HepG2 (cell line): ENCODE measurements around the gene PUDP. TPM values are rescaled to one million over a fixed set of nuclear protein-coding genes. Genes with fewer than 3 reads are reported as not detected.
A peak's percentile ranks its signal among the peaks of the same experiment; 100 is the strongest.

ENCODE experiments used
- ATAC-seq: fragments of 200-7000 bp; cut with Tn5 transposase; 3 replicates; pipeline ENCODE4 v1.9.1; 2020; ENCODE audit warnings: mild to moderate bottlenecking, moderate library complexity
- BruUV-seq: library from RNA; stranded (reverse); fragments of 400-500 nt; replicated peaks from 2 replicates; lab custom pipeline; 2021; lab: Mats Ljungman, UMichigan
- CTCF ChIA-PET: fragments of 300-600 bp; formaldehyde crosslinking; extraction: SDS; loops from one replicate; lab custom pipeline; 2021; ENCODE audit warnings: low total read pairs, inconsistent platforms, low intra/inter-chr PET ratio; lab: Yijun Ruan, JAX
- POLR2A ChIA-PET: fragments of 350-600 bp; sonication (Branson Sonifier 250); formaldehyde crosslinking; loops from one replicate; lab custom pipeline; 2020; ENCODE audit warnings: antibody characterized with exemption, inconsistent platforms; lab: Yijun Ruan, JAX
- DNase-seq: peaks from one replicate; pipeline ENCODE4 v3.0.0-alpha.2; 2015; ENCODE audit warnings: low spot score
- FAIRE-seq: peaks from 3 replicates; lab custom pipeline; 2011; peaks lifted over from hg19 to GRCh38; lab: Jason Lieb, UNC
- H2AFZ ChIP-seq: one replicate; pipeline ENCODE4 v1.6.1; 2011; ENCODE audit warnings: low read length, inconsistent platforms
- H3K27ac ChIP-seq: fragments of 300-600 bp; 3 replicates; pipeline ENCODE4 v1.8.0; 2011; ENCODE audit warnings: mixed run types, mild to moderate bottlenecking, mixed read lengths, low read length, inconsistent platforms; ENCODE audit not compliant: insufficient read depth; ENCODE audit errors: extremely low read length
- H3K27me3 ChIP-seq, 2 experiments: fragments of 200-600 bp in 1 of 2; 2 replicates in 1 of 2; 3 replicates in 1 of 2; pipeline versions ENCODE4 v1.6.0 to v1.8.0; 2011; ENCODE audit warnings: low read length in 2 of 2, mild to moderate bottlenecking in 2 of 2, moderate library complexity in 2 of 2, inconsistent platforms in 1 of 2; ENCODE audit not compliant: insufficient read depth in 2 of 2, control insufficient read depth in 1 of 2
- H3K36me3 ChIP-seq, 2 experiments: fragments of 200-600 bp in 1 of 2; replicated peaks in 1 of 2; 2 replicates in 1 of 2; 3 replicates in 1 of 2; pipeline versions ENCODE4 v1.5.1 to v1.8.0; 2011; ENCODE audit warnings: low read length in 2 of 2, inconsistent platforms in 1 of 2; ENCODE audit not compliant: insufficient read depth in 2 of 2, control insufficient read depth in 1 of 2
- H3K4me1 ChIP-seq: 2 replicates; pipeline ENCODE4 v1.5.1; 2012; ENCODE audit warnings: low read length, inconsistent platforms; ENCODE audit not compliant: insufficient read depth
- H3K4me2 ChIP-seq: 2 replicates; pipeline ENCODE4 v1.6.0; 2011; ENCODE audit warnings: low read depth, low read length, inconsistent platforms
- H3K4me3 ChIP-seq, 3 experiments: fragments of 200-600 bp in 1 of 3; sonication (generic), shearing (Covaris generic) in 1 of 3; replicated peaks in 1 of 3; 2 replicates each; pipeline ENCODE4 v1.5.1; 2011 to 2016; ENCODE audit warnings: low read length in 3 of 3, inconsistent platforms in 2 of 3, low read depth in 2 of 3, mild to moderate bottlenecking in 2 of 3, control low read depth in 1 of 3, mixed read lengths in 1 of 3; ENCODE audit not compliant: insufficient read depth in 1 of 3
- H3K79me2 ChIP-seq: one replicate; pipeline ENCODE4 v1.6.1; 2011; ENCODE audit warnings: low read length, inconsistent platforms; ENCODE audit not compliant: insufficient read depth
- H3K9ac ChIP-seq: 2 replicates; pipeline ENCODE4 v1.6.0; 2011; ENCODE audit warnings: mild to moderate bottlenecking, low read depth, low read length, inconsistent platforms; ENCODE audit not compliant: insufficient read depth
- H3K9me3 ChIP-seq: 2 replicates; pipeline ENCODE4 v1.5.1; 2012; ENCODE audit warnings: mild to moderate bottlenecking, low read length
- H4K20me1 ChIP-seq: 2 replicates; pipeline ENCODE4 v1.6.0; 2011; ENCODE audit warnings: inconsistent platforms, mild to moderate bottlenecking, low read length, moderate library complexity; ENCODE audit not compliant: insufficient read depth
- ATF3 ChIP-seq: sonication (generic); formaldehyde crosslinking; IDR thresholded peaks from 2 replicates; pipeline ENCODE4 v1.4.0; 2020; ENCODE audit warnings: missing genetic modification reagents
- CEBPB ChIP-seq: IDR thresholded peaks from 2 replicates; pipeline ENCODE4 v1.6.1; 2011; ENCODE audit warnings: low read depth, low read length, improper control_type of control experiment, borderline replicate concordance
- HNRNPK ChIP-seq: fragments of 200-400 bp; formaldehyde crosslinking; IDR thresholded peaks from 2 replicates; pipeline ENCODE4 v1.6.1; 2018; ENCODE audit warnings: low read length, low read depth, moderate library complexity, mild to moderate bottlenecking; ENCODE audit not compliant: poor library complexity, severe bottlenecking
- KDM4B ChIP-seq: sonication (generic); formaldehyde crosslinking; IDR thresholded peaks from 2 replicates; pipeline ENCODE4 v1.4.0; 2020; ENCODE audit warnings: missing genetic modification reagents
- SMAD1 ChIP-seq: sonication (generic); formaldehyde crosslinking; IDR thresholded peaks from 2 replicates; pipeline ENCODE4 v1.4.0; 2020; ENCODE audit warnings: missing genetic modification reagents, low read depth, mild to moderate bottlenecking, borderline replicate concordance
- ZBTB3 ChIP-seq: sonication (generic); formaldehyde crosslinking; IDR thresholded peaks from 2 replicates; pipeline ENCODE4 v1.4.0; 2020; ENCODE audit warnings: low read depth, mild to moderate bottlenecking, moderate library complexity, missing genetic modification reagents, borderline replicate concordance
- ZBTB33 ChIP-seq: sonication (generic); formaldehyde crosslinking; IDR thresholded peaks from 2 replicates; pipeline ENCODE4 v1.4.0; 2020; ENCODE audit warnings: missing genetic modification reagents
- ZFP82 ChIP-seq: sonication (generic); formaldehyde crosslinking; IDR thresholded peaks from 2 replicates; pipeline ENCODE4 v1.5.1; 2020; ENCODE audit warnings: mild to moderate bottlenecking, missing genetic modification reagents, borderline replicate concordance
- ZNF530 ChIP-seq: sonication (generic); formaldehyde crosslinking; IDR thresholded peaks from 2 replicates; pipeline ENCODE4 v1.5.0; 2020; ENCODE audit warnings: low read depth, mild to moderate bottlenecking, missing genetic modification reagents
- ZSCAN5A ChIP-seq: sonication (generic); formaldehyde crosslinking; IDR thresholded peaks from 2 replicates; pipeline ENCODE4 v1.8.0; 2022; ENCODE audit warnings: mild to moderate bottlenecking, missing genetic modification reagents, borderline replicate concordance
- WGBS: methylation state at CpG from one replicate; pipeline ENCODE4 v1.1.6; 2017; ENCODE audit warnings: low lambda C conversion rate; 5-methylcytosine and 5-hydroxymethylcytosine counted together
- in situ Hi-C: cut with HindIII; loops from 2 replicates; pipeline ENCODE4 v1.10.0; 2017; ENCODE audit warnings: low pct_unique_long_range_greater_than_20kb; ENCODE audit not compliant: extremely low pct_ligation_motif_present
- intact Hi-C: fragments of 100-400 bp; cut with micrococcal nuclease; formaldehyde crosslinking; loops from one replicate; pipeline ENCODE4 v1.10.0; 2022; ENCODE audit not compliant: unreplicated experiment
- polyA plus RNA-seq, 8 experiments: library from polyadenylated mRNA; depleted of rRNA in 3 of 8; stranded (reverse) in 7 of 8; unstranded in 1 of 8; fragments of >200 nt; fragmentation: Illumina TruSeq in 4 of 8; extraction: Trizol in 4 of 8; gene quantifications; 2 replicates each; pipeline versions ENCODE4 v1.2.1 to v1.2.3, GENCODE V29; 2011 to 2016; ENCODE audit warnings: low read depth in 4 of 8, missing spikeins in 1 of 8, mixed read lengths in 1 of 8; ENCODE audit not compliant: insufficient read depth in 1 of 8
- total RNA-seq, 5 experiments: library from RNA; depleted of rRNA; stranded (reverse); fragments of >200 nt; fragmentation: Illumina TruSeq; extraction: Trizol; gene quantifications; 2 replicates each; pipeline ENCODE4 v1.2.3, GENCODE V29; 2016; ENCODE audit warnings: low read depth in 1 of 5

The PUDP gene
- total and polyA plus RNA-seq, 2 of the 13 experiments (the other 11 are each of a cell fraction or from before 2014, with no cell fraction given) = 7.5 to 23.5 TPM

- H3K27ac ChIP-seq = no peak overlapping the region
- 81% methylated on average over 3 of the region's 3 CpGs for WGBS
- H3K9ac ChIP-seq = no peak overlapping the region
- H4K20me1 ChIP-seq = no peaks in the 10 kb centered on the region
- BruUV-seq = no TSS peak
- ATAC-seq (no peak), DNase-seq (no peak), FAIRE-seq (no peak)
- peaks cover 19% of the 10 kb centered on the region for H3K4me1 ChIP-seq
- POLR2A ChIA-PET = no interaction called here
- H2AFZ ChIP-seq = no peak overlapping the region
- intact Hi-C loops (no loop called here), in situ Hi-C loops (no loop called here)
- no peak overlapping the region for H3K4me3 ChIP-seq
- H3K36me3 ChIP-seq = no peaks in the 10 kb centered on the region
- TF ChIP-seq ATF3 (no peak), HNRNPK (no peak), ZBTB3 (no peak)
- peaks cover 4% of the 10 kb centered on the region for H3K79me2 ChIP-seq
- H3K27me3 ChIP-seq = no peaks in the 10 kb centered on the region; a peak in 1 of 5 replicates
- no peaks in the 10 kb centered on the region for H3K9me3 ChIP-seq
- H3K4me2 ChIP-seq = no peak overlapping the region
- CTCF ChIA-PET = no interaction called here
Measured at GRCh38 chrX:7145454-7145853, 2.5 kb downstream of the PUDP start.

GRCh38 chrX:7143941-7144525 is 3.9 kb downstream of the PUDP start:
- H3K36me3 ChIP-seq = no peaks in the 10 kb centered on the region
- no peak overlapping the region for H3K9ac ChIP-seq
- peaks cover 4% of the 10 kb centered on the region for H3K79me2 ChIP-seq
- in situ Hi-C loops (no loop called here), intact Hi-C loops (no loop called here)
- ChIA-PET POLR2A (no interaction called here), CTCF (no interaction called here)
- no peak for DNase-seq
- no peaks in the 10 kb centered on the region for H3K9me3 ChIP-seq
- FAIRE-seq = no peak
- no peaks in the 10 kb centered on the region for H4K20me1 ChIP-seq
- no peaks in the 10 kb centered on the region; a peak in 1 of 5 replicates for H3K27me3 ChIP-seq
- H3K4me2 ChIP-seq = no peak overlapping the region
- no peak overlapping the region for H3K27ac ChIP-seq
- TF ChIP-seq SMAD1 (CRISPR knock-in tag) = no peak
- TF ChIP-seq ZFP82 (CRISPR knock-in tag) = no peak
- TF ChIP-seq CEBPB = peak; percentile 18; the same call in 1 of the 2 replicates
- TF ChIP-seq KDM4B (CRISPR knock-in tag) = no peak
- TF ChIP-seq ZSCAN5A (CRISPR knock-in tag) = no peak
- no peak for TF ChIP-seq ZNF530 (CRISPR knock-in tag)
- peak; percentile 13; the same call in 1 of the 2 replicates for TF ChIP-seq ZBTB33
- H3K4me1 ChIP-seq = peaks cover 19% of the 10 kb centered on the region
- BruUV-seq = no TSS peak
- ATAC-seq = no peak
- H2AFZ ChIP-seq = no peak overlapping the region
- 73% methylated on average over 7 of the region's 8 CpGs for WGBS
- H3K4me3 ChIP-seq = no peak overlapping the region
